Suprapubic skin (tissue), 4 donors: ENCODE data around the gene OR52K2. TPM values are rescaled to one million over a fixed set of nuclear protein-coding genes. Genes with fewer than 3 reads are reported as not detected.

Experiments used
- DNase-seq, 2 donors: peaks; one replicate each; pipeline ENCODE4 v3.0.0-alpha.2; 2019; ENCODE audit warnings: low spot score in 2 of 2
- H3K27ac ChIP-seq: fragments of 200-600 bp; sonication (generic); one replicate; pipeline ENCODE4 v1.5.1; 2019
- H3K27me3 ChIP-seq: fragments of 200-600 bp; sonication (generic); one replicate; pipeline ENCODE4 v1.5.1; 2019
- H3K36me3 ChIP-seq: fragments of 200-600 bp; sonication (generic); one replicate; pipeline ENCODE4 v1.5.1; 2019
- H3K4me1 ChIP-seq: fragments of 200-600 bp; sonication (generic); one replicate; pipeline ENCODE4 v1.5.1; 2019
- H3K4me3 ChIP-seq: fragments of 200-600 bp; sonication (generic); one replicate; pipeline ENCODE4 v1.5.1; 2019; ENCODE audit warnings: mild to moderate bottlenecking
- H3K9me3 ChIP-seq: fragments of 200-600 bp; sonication (generic); one replicate; pipeline ENCODE4 v1.5.1; 2019
- CTCF ChIP-seq, 2 donors: fragments of 200-600 bp in 1 of 2; fragments of 450-650 bp in 1 of 2; sonication (generic) in 1 of 2; IDR thresholded peaks; one replicate each; pipeline ENCODE4 v1.5.1; 2016 to 2019; ENCODE audit warnings: antibody characterized with exemption in 2 of 2, mild to moderate bottlenecking in 1 of 2, moderate library complexity in 1 of 2
- EP300 ChIP-seq: sonication (generic); formaldehyde crosslinking; IDR thresholded peaks from one replicate; pipeline ENCODE4 v1.6.1; 2017; ENCODE audit warnings: antibody characterized with exemption
- POLR2A ChIP-seq, 2 donors: fragments of 450-650 bp; IDR thresholded peaks; one replicate each; pipeline ENCODE4 v1.6.1; 2017; ENCODE audit warnings: antibody characterized with exemption in 2 of 2, mild to moderate bottlenecking in 2 of 2, moderate library complexity in 2 of 2
- POLR2AphosphoS5 ChIP-seq, 3 donors: sonication (generic); formaldehyde crosslinking; IDR thresholded peaks; one replicate each; pipeline ENCODE4 v1.6.1; 2017; ENCODE audit warnings: antibody characterized with exemption in 3 of 3
- WGBS: methylation state at CpG from one replicate; pipeline ENCODE4 v1.1.5; 2018; 5-methylcytosine and 5-hydroxymethylcytosine counted together
- total RNA-seq, 4 donors: library from RNA; depleted of rRNA; stranded (reverse); fragments of >200 nt; gene quantifications; one replicate each; pipeline ENCODE4 v1.1.0, GENCODE V29; 2016

OR52K2 gene
- total RNA-seq, 4 donors from 2014 or later: not detected

DNA sequence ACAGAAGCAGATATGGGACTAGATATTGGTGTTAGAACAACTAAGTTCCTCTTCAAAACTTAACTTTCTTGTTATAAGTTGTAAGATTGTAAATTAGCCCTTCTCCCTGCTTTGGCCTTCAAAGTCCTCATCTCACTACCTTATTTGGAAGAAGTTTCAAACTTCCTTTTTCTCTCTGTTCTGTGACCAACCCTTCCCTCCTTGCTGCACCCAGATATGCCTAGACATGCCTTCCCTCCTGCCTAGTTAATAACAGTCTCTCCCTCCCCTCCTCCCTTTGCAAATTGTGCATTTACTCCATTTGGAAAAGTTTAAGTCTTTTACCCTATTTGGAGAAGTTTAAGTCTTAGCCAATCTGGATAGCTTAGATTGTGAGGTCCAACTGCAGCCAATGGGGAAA lies 4.9 kb downstream of the OR52K2 start:
- no peaks in the 10 kb centered on the region for H3K4me1 ChIP-seq
- no peaks in the 10 kb centered on the region for H3K27me3 ChIP-seq
- DNase-seq: no peak
- TF ChIP-seq POLR2AphosphoS5 (IDR thresholded peaks at IDR 0.05): no peak
- TF ChIP-seq CTCF (IDR thresholded peaks at IDR 0.05): no peak
- TF ChIP-seq POLR2A (IDR thresholded peaks at IDR 0.05): no peak
- no peak for TF ChIP-seq EP300
- no peak overlapping the region for H3K4me3 ChIP-seq
- H3K36me3 ChIP-seq: no peaks in the 10 kb centered on the region
- no peak overlapping the region for H3K27ac ChIP-seq
- no peaks in the 10 kb centered on the region for H3K9me3 ChIP-seq

DNA sequence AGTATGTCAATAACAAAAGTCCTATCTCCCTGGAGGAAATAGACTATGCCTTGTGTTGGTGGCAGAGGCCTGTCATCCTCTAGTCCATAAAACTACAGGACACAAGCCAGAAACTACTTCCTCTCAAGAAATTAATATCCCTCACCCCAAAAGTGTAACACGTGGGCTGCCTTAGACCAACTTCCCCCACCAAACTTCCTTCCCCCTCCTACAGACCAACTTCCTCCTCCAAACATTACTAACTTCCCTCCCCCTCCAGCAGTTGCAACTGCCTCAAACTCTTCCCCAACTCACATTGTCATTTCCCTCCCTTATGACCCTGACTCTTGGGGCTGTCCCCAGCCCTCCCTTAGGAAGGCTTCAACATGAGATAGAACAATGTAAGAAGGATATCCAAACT lies 6.3 kb downstream of the OR52K2 start:
- H3K4me1 ChIP-seq: no peaks in the 10 kb centered on the region
- no peaks in the 10 kb centered on the region for H3K9me3 ChIP-seq
- WGBS: 58% methylated on average over 1 of the region's 1 CpG
- H3K27ac ChIP-seq: no peak overlapping the region
- no peak overlapping the region for H3K4me3 ChIP-seq
- no peaks in the 10 kb centered on the region for H3K36me3 ChIP-seq
- DNase-seq: no peak
- H3K27me3 ChIP-seq: no peaks in the 10 kb centered on the region
- TF ChIP-seq CTCF (IDR thresholded peaks at IDR 0.05) (no peak), EP300 (no peak), POLR2AphosphoS5 (IDR thresholded peaks at IDR 0.05) (no peak), POLR2A (IDR thresholded peaks at IDR 0.05) (no peak)

- Histone ChIP-seq H3K36me3 (no peaks in the 10 kb centered on the region), H3K9me3 (no peaks in the 10 kb centered on the region), H3K27ac (no peak overlapping the region), H3K4me1 (no peaks in the 10 kb centered on the region), H3K4me3 (no peak overlapping the region), H3K27me3 (no peaks in the 10 kb centered on the region)
- DNase-seq: no peak
- WGBS: 40% methylated on average over 4 of the region's 4 CpGs
- TF ChIP-seq POLR2A (IDR thresholded peaks at IDR 0.05) (no peak), POLR2AphosphoS5 (IDR thresholded peaks at IDR 0.05) (no peak), CTCF (IDR thresholded peaks at IDR 0.05) (no peak), EP300 (no peak)
These were observed 10.4 kb downstream of the OR52K2 start for GRCh38 chr11:4459500-4459899.

DNA sequence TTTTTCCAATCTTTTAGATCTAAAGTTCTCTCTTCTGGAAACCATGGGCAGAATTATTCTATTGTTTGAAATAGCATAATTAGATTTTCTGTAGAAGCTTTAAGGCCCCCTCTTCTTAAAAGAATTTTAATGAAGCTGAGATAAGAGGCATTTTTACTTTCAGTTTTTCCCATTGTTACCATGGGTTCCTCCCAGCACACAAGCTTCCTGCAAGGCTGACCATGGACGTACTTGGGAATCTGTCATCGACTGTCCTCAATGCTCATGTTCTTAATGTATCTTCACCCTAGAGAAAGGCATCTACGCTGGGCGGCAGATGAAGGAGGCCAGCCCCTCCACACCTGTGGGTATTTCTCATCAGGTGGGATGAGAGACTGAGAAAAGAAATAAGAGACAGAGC lies 11.1 kb downstream of the OR52K2 start:
- H3K4me3 ChIP-seq: no peak overlapping the region
- H3K27ac ChIP-seq: no peak overlapping the region
- H3K27me3 ChIP-seq: no peaks in the 10 kb centered on the region
- H3K36me3 ChIP-seq: no peaks in the 10 kb centered on the region
- no peak for DNase-seq
- no peaks in the 10 kb centered on the region for H3K4me1 ChIP-seq
- 88% methylated on average over 4 of the region's 4 CpGs for WGBS
- no peak for TF ChIP-seq POLR2AphosphoS5 (IDR thresholded peaks at IDR 0.05)
- TF ChIP-seq CTCF (IDR thresholded peaks at IDR 0.05): no peak
- TF ChIP-seq EP300: no peak
- no peak for TF ChIP-seq POLR2A (IDR thresholded peaks at IDR 0.05)
- H3K9me3 ChIP-seq: no peaks in the 10 kb centered on the region

GRCh38 chr11:4464216-4465159 lies 15.4 kb downstream of the OR52K2 start:
- Histone ChIP-seq H3K9me3 (no peaks in the 10 kb centered on the region), H3K4me3 (no peak overlapping the region), H3K27ac (no peak overlapping the region), H3K36me3 (no peaks in the 10 kb centered on the region), H3K27me3 (no peaks in the 10 kb centered on the region), H3K4me1 (no peaks in the 10 kb centered on the region)
- DNase-seq: no peak
- WGBS: 91% methylated on average over 5 of the region's 5 CpGs
- TF ChIP-seq POLR2A (IDR thresholded peaks at IDR 0.05): no peak
- no peak for TF ChIP-seq POLR2AphosphoS5 (IDR thresholded peaks at IDR 0.05)
- no peak for TF ChIP-seq CTCF (IDR thresholded peaks at IDR 0.05)
- no peak for TF ChIP-seq EP300
